Activated CD4-positive, alpha-beta T cell treated with anti-CD3 and anti-CD28 coated beads, Interleukin-2, amount 50 U/mL, for 4 hours (primary cell): ENCODE measurements around the gene LTBP2.

Experiments used
- DNase-seq, 2 experiments: peaks; one replicate each; pipeline ENCODE4 v3.0.0-alpha.2; 2020

The LTBP2 gene

GRCh38 chr14:74610866-74611649 is 979 bp downstream of the LTBP2 start:
- no peak for DNase-seq

GRCh38 chr14:74610199-74610865 is 1.7 kb downstream of the LTBP2 start:
- DNase-seq, result no peak

- no peak for DNase-seq
Observed at GRCh38 chr14:74609721-74610120, 2.3 kb downstream of the LTBP2 start.

GRCh38 chr14:74608959-74609611 is 3.0 kb downstream of the LTBP2 start:
- DNase-seq, result peak; percentile 85 to 90

GRCh38 chr14:74606727-74607126 is 5.3 kb downstream of the LTBP2 start:
- DNase-seq, result no peak

GRCh38 chr14:74605531-74606223 is 6.4 kb downstream of the LTBP2 start:
- no peak for DNase-seq

- no peak for DNase-seq
Observed at GRCh38 chr14:74604911-74605310, 7.1 kb downstream of the LTBP2 start.

- no peak for DNase-seq
Observed at GRCh38 chr14:74604157-74604556, 7.9 kb downstream of the LTBP2 start.

- DNase-seq, result no peak
Observed at GRCh38 chr14:74601982-74602381, 10.1 kb downstream of the LTBP2 start.

GRCh38 chr14:74599946-74600345 is 12.1 kb downstream of the LTBP2 start:
- DNase-seq, result no peak

GRCh38 chr14:74599321-74599761 is 12.7 kb downstream of the LTBP2 start:
- no peak for DNase-seq

- no peak for DNase-seq
Observed at GRCh38 chr14:74596741-74597450, 15.1 kb downstream of the LTBP2 start.

GRCh38 chr14:74595006-74595735 is 16.9 kb downstream of the LTBP2 start:
- DNase-seq, result no peak

GRCh38 chr14:74594606-74595005 is 17.4 kb downstream of the LTBP2 start:
- DNase-seq, result no peak

GRCh38 chr14:74594029-74594428 is 18.0 kb downstream of the LTBP2 start:
- DNase-seq, result no peak

- DNase-seq, result no peak
Observed at GRCh38 chr14:74593241-74593953, 18.6 kb downstream of the LTBP2 start.

GRCh38 chr14:74592476-74593201 is 19.4 kb downstream of the LTBP2 start:
- DNase-seq, result no peak

GRCh38 chr14:74591899-74592298 is 20.1 kb downstream of the LTBP2 start:
- DNase-seq, result no peak

GRCh38 chr14:74591394-74591793 is 20.6 kb downstream of the LTBP2 start:
- DNase-seq, result no peak

- no peak for DNase-seq
Observed at GRCh38 chr14:74589291-74589879, 22.7 kb downstream of the LTBP2 start.
